LNCaP clone FGC (cell line): Measurements from ENCODE around the gene CLDN14.

Experiments
- DNase-seq: peaks from one replicate; pipeline ENCODE4 v3.0.0-alpha.2; 2011; ENCODE audit warnings: low read depth
- H3K4me3 ChIP-seq: 2 replicates; pipeline ENCODE4 v1.5.1; 2011; ENCODE audit warnings: mild to moderate bottlenecking, low read depth, low read length, control low read depth
- CTCF ChIP-seq: IDR thresholded peaks from 2 replicates; pipeline ENCODE4 v1.5.1; 2012; ENCODE audit warnings: mild to moderate bottlenecking; ENCODE audit not compliant: control insufficient read depth, insufficient read depth; ENCODE audit errors: extremely low read depth

The CLDN14 gene

GRCh38 chr21:36463991-36464390, 15.9 kb downstream of the CLDN14 start:
- no peak overlapping the region for H3K4me3 ChIP-seq
- DNase-seq, result no peak
- TF ChIP-seq CTCF, result no peak

DNA sequence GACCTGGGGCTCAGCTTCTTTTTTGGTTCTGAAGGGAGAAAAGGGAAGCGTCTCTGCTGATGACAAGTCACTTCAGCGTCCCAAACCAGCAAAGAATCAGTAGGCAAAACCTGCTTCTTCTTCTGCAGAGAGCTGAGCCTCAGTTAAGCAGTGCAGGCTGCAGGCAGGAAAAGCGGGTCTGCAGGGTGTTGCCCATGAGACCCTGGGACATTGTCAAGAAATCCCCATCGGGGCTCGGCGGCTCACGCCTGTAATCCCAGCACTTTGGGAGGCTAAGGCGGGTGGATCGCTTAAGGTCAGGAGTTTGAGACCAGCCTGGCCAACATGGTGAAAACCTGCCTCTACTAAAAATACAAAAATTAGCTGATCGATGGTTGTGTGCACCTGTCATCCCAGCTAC, 16.7 kb downstream of the CLDN14 start:
- no peak overlapping the region for H3K4me3 ChIP-seq
- no peak for DNase-seq
- no peak for TF ChIP-seq CTCF

GRCh38 chr21:36461918-36462486, 17.9 kb downstream of the CLDN14 start:
- no peak overlapping the region for H3K4me3 ChIP-seq
- no peak for TF ChIP-seq CTCF
- no peak for DNase-seq

DNA sequence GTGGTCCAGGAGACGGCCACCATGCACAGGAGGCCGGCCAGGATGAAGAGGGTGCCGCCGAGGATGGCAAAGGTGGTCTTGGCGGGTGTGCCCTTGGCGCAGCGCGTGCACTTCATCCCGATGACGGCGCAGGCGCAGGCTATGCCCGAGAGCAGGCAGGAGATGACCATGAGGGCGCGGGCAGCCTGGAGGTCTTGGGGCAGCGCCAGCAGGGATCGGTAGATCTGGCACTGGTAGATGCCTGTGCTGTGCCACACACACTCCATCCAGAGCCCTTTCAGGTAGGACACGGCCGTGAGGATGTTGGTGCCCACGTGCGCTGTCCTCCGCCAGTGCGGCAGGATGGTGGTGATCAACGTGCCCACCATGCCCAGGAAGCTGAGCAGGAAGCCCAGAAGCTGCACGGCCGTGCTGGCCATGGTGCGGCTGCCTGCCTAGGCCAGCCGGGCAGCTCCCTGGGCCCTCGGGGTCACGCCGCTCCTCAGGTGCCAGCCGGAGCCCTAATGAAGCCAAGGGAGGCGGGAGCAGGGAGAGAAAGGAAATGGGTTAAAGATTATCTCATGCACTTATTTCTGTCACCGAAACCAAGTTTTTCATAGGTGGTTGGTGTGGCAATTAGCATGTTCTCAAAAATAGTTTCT, 18.5 kb downstream of the CLDN14 start:
- H3K4me3 ChIP-seq, result no peak overlapping the region
- DNase-seq, result no peak
- no peak for TF ChIP-seq CTCF

GRCh38 chr21:36460866-36461265, 19.1 kb downstream of the CLDN14 start:
- H3K4me3 ChIP-seq, result no peak overlapping the region
- no peak for TF ChIP-seq CTCF
- DNase-seq, result no peak

GRCh38 chr21:36459098-36459497, 20.8 kb downstream of the CLDN14 start:
- no peak for TF ChIP-seq CTCF
- DNase-seq, result no peak
- H3K4me3 ChIP-seq, result no peak overlapping the region

- DNase-seq, result no peak
- H3K4me3 ChIP-seq, result no peak overlapping the region
- no peak for TF ChIP-seq CTCF
Observed at GRCh38 chr21:36456729-36457414, 23.1 kb downstream of the CLDN14 start.
